ENCODE measurements around the gene SPCS2. TPM values are rescaled to one million over a fixed set of nuclear protein-coding genes. Genes with fewer than 3 reads are reported as not detected.
A peak's percentile ranks its signal among the peaks of the same experiment; 100 is the strongest.

The SPCS2 gene
- total RNA-seq: 100 to 1,000 TPM in 1 of 4 donors, 10 to 100 TPM in 2, 1 to 10 TPM in 1; 4.9 to 126 (median 28.0) TPM

DNA sequence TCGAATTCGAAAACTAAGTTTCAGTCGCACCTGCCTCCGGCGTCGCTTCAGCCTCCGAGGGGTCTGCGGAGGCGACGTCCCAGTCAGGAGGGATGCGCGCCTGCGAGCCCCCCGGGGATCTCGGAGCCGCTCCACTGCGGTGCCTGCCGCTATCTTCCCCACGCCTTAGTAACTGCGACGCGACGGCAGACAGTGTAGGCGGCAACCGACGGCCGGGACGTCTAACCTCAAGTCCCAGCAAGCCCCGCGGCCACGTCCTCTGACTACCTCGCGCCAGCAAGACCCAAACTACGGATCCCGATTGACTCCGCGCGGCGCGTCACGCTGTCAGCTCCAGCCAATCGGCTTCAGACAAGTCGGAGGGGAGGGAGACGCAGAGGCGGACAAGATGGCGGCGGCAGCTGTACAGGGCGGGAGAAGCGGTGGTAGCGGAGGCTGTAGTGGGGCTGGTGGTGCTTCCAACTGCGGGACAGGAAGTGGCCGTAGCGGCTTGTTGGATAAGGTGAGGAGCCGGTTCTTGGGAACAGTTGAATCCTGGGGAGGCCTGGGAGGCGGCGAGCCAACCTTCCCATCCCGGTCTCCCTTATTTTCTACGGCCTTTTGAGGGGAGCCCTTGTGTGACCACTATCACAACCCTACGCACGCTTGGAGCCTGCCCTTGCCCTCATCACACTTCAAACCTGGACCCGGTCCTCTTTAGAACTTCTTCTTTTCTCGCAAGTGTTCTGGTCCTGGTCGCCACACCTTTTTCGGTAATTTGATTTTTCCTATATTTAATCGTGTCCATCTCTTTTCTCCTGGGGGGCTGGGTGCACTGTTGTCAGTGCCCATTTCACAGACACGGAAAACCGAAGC is at the start of gene SPCS2, which contains the start of gene XRRA1:
Gene SPCS2, plus strand, starts transcription at position 369 of the 855 bp plus-strand sequence. Its CDS starts 20 bp downstream, at position 389.
Gene XRRA1, minus strand, starts transcription at position 194 of the 855 bp plus-strand sequence. CDS start 8,213 bp downstream, outside the sequence.
- Histone ChIP-seq H3K9me3 (no peaks in the 10 kb centered on the region), H3K4me3 (peak within 1 kb of the TSS; percentile 76 to 92), H3K36me3 (no peaks in the 10 kb centered on the region), H3K27me3 (no peaks in the 10 kb centered on the region), H3K4me1 (peaks cover 5 to 17% of the 10 kb centered on the region in 2 donors), H3K27ac (peak within 1 kb of the TSS; percentile 71 to 85)
- intact Hi-C loops (cut with DNase I; ENCODE audit: low total_unique reads): no loop called here
- peak; percentile 97 to 98 for DNase-seq
- peak; percentile 74 to 84 for TF ChIP-seq POLR2A (IDR thresholded peaks at IDR 0.05)
- TF ChIP-seq, protein P1, sequence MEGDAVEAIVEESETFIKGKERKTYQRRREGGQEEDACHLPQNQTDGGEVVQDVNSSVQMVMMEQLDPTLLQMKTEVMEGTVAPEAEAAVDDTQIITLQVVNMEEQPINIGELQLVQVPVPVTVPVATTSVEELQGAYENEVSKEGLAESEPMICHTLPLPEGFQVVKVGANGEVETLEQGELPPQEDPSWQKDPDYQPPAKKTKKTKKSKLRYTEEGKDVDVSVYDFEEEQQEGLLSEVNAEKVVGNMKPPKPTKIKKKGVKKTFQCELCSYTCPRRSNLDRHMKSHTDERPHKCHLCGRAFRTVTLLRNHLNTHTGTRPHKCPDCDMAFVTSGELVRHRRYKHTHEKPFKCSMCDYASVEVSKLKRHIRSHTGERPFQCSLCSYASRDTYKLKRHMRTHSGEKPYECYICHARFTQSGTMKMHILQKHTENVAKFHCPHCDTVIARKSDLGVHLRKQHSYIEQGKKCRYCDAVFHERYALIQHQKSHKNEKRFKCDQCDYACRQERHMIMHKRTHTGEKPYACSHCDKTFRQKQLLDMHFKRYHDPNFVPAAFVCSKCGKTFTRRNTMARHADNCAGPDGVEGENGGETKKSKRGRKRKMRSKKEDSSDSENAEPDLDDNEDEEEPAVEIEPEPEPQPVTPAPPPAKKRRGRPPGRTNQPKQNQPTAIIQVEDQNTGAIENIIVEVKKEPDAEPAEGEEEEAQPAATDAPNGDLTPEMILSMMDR (IDR thresholded peaks at IDR 0.05): peak in 2 of 4 experiments; percentile 4 to 9

DNA sequence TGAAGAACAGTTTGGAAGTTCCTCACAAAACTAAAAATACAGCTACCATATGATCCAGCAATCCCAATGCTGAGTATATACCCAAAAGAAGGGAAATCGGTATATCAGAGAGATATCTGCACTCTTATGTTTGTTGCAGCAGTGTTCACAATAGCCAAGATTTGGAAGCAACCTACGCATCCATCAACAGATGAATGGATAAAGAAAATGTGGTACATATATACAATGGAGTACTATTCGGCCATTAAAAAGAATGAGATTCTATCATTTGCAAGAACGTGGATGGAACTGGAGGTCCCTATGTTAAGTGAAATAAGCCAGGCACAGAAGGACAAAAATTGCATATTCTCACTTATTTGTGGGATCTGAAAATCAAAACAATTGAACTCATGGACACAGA is 46.7 kb upstream of the SPCS2 start:
- intact Hi-C loops (cut with DNase I; ENCODE audit: low total_unique reads): no loop called here
- Histone ChIP-seq H3K27ac (no peak overlapping the region), H3K27me3 (no peaks in the 10 kb centered on the region), H3K4me1 (no peaks in the 10 kb centered on the region), H3K4me3 (no peak overlapping the region), H3K9me3 (peaks cover 0 to 19% of the 10 kb centered on the region in 2 donors), H3K36me3 (no peaks in the 10 kb centered on the region)
- no peak for DNase-seq
- no peak for TF ChIP-seq POLR2A (IDR thresholded peaks at IDR 0.05)
- TF ChIP-seq, protein P1 (IDR thresholded peaks at IDR 0.05): no peak

DNA sequence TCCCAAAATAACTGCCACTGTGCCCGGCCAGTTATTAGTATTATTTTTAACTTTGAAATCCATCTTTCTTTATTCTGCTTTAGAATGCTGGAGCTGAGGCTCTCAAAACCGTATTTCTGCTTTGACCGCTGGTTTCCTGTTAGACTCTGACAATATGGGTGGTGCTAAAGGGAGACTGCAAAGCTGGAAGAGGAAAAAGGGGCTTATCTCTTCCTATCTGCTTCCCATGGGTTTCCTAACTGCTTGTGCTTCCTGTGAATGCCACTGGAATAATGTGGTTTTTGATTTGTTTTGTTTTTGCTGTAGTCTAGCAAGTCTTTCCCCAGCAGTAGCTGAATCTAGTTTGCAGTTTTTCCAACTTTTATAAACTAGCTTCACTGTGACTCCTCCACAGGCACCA is 43.7 kb upstream of the SPCS2 start:
- Histone ChIP-seq H3K4me1 (no peaks in the 10 kb centered on the region), H3K36me3 (no peaks in the 10 kb centered on the region), H3K27me3 (no peaks in the 10 kb centered on the region), H3K9me3 (peaks cover 0 to 19% of the 10 kb centered on the region in 2 donors), H3K4me3 (no peak overlapping the region), H3K27ac (no peak overlapping the region)
- no peak for TF ChIP-seq POLR2A (IDR thresholded peaks at IDR 0.05)
- TF ChIP-seq, protein P1 (IDR thresholded peaks at IDR 0.05): no peak
- no peak for DNase-seq
- intact Hi-C loops (cut with DNase I; ENCODE audit: low total_unique reads): no loop called here

DNA sequence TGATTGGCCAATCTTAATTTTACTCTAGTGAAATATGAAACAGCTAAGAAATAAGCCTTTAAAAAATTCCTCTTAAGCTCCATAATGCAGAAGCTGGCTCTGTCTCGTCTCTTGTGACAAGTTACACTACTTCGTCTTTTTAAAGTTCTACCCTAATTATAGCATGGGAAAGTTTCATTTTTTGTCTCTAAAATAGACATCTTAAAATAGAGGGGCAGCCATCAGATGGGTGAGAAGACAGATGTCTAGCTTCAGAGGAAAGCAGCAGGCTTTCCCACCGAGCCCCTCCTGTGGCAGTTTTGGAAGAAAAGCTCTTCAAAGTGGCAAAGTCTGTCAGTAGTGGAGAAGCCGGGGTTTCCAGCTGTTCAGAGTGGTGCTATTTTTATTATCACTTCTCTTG is 39.7 kb upstream of the SPCS2 start:
- intact Hi-C loops (cut with DNase I; ENCODE audit: low total_unique reads): no loop called here
- TF ChIP-seq POLR2A (IDR thresholded peaks at IDR 0.05): no peak
- TF ChIP-seq, protein P1 (IDR thresholded peaks at IDR 0.05): no peak
- Histone ChIP-seq H3K9me3 (no peaks in the 10 kb centered on the region), H3K36me3 (no peaks in the 10 kb centered on the region), H3K4me1 (no peaks in the 10 kb centered on the region), H3K27me3 (no peaks in the 10 kb centered on the region), H3K4me3 (no peak overlapping the region), H3K27ac (no peak overlapping the region)
- no peak for DNase-seq

- Histone ChIP-seq H3K36me3 (no peaks in the 10 kb centered on the region), H3K27me3 (no peaks in the 10 kb centered on the region), H3K27ac (no peak overlapping the region), H3K9me3 (no peaks in the 10 kb centered on the region), H3K4me3 (no peak overlapping the region), H3K4me1 (no peaks in the 10 kb centered on the region)
- intact Hi-C loops (cut with DNase I; ENCODE audit: low total_unique reads): no loop called here
- DNase-seq: no peak
- no peak for TF ChIP-seq POLR2A (IDR thresholded peaks at IDR 0.05)
- TF ChIP-seq, protein P1 (IDR thresholded peaks at IDR 0.05): no peak
Measured at GRCh38 chr11:74909812-74910211, 39.3 kb upstream of the SPCS2 start.
